ENCODE measurements around the gene STRA8. TPM values are rescaled to one million over a fixed set of nuclear protein-coding genes. Genes with fewer than 3 reads are reported as not detected.

STRA8 gene
- total RNA-seq, 2 experiments from 2014 or later = not detected

- DNase-seq (no peak), ATAC-seq (no peak)
- CTCF ChIA-PET = no interaction called here
- Mint-ChIP-seq H3K9me3 (ENCODE audit: insufficient read depth) (no peaks in the 10 kb centered on the region), H3K27me3 (ENCODE audit: low read depth) (no peaks in the 10 kb centered on the region), H3K27ac (peak overlapping the region; percentile 22), H3K4me1 (ENCODE audit: low read depth) (no peaks in the 10 kb centered on the region), H3K4me3 (no peak overlapping the region), H3K36me3 (ENCODE audit: low read depth) (peaks cover 26% of the 10 kb centered on the region)
- POLR2A ChIA-PET = no interaction called here
These were observed 39.0 kb upstream of the STRA8 start for GRCh38 chr7:135194494-135195095.

DNA sequence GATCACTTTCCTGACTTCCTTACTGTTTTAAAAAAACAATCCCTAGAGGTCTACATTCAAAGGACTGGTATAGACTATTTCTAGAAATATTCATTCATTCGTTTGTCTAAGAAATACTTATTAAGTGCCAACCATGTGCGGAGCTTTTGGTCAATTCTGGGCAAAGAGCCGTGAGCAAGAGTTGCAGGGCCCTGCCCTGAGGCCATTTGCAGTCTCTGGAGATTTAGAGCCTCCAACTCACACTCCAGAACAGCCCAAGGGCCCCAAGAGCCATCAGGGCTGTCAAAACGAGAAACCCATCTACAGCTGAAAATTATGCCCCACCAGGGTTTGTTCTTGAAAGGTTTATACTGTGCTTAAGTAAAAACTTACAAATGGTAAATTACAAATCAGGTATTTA, 38.5 kb upstream of the STRA8 start:
- H3K4me1 Mint-ChIP-seq (ENCODE audit: low read depth) = no peaks in the 10 kb centered on the region
- POLR2A ChIA-PET = no interaction called here
- no peak for DNase-seq

GRCh38 chr7:135195968-135196629, 37.5 kb upstream of the STRA8 start:
- Mint-ChIP-seq H3K4me3 (no peak overlapping the region), H3K4me1 (ENCODE audit: low read depth) (no peaks in the 10 kb centered on the region), H3K9me3 (ENCODE audit: insufficient read depth) (no peaks in the 10 kb centered on the region), H3K27me3 (ENCODE audit: low read depth) (no peaks in the 10 kb centered on the region), H3K36me3 (ENCODE audit: low read depth) (peaks cover 26% of the 10 kb centered on the region), H3K27ac (no peak overlapping the region)
- no peak for DNase-seq
- POLR2A ChIA-PET = no interaction called here
- CTCF ChIA-PET = no interaction called here
- ATAC-seq = no peak

More for the DNA sequence above, 38.5 kb upstream of the STRA8 start:
- no peak overlapping the region for H3K27ac Mint-ChIP-seq
- ATAC-seq = no peak
- CTCF ChIA-PET = no interaction called here
- no peaks in the 10 kb centered on the region for H3K27me3 Mint-ChIP-seq (ENCODE audit: low read depth)
- peaks cover 26% of the 10 kb centered on the region for H3K36me3 Mint-ChIP-seq (ENCODE audit: low read depth)
- H3K4me3 Mint-ChIP-seq = no peak overlapping the region
- no peaks in the 10 kb centered on the region for H3K9me3 Mint-ChIP-seq (ENCODE audit: insufficient read depth)

- Mint-ChIP-seq H3K4me1 (ENCODE audit: low read depth) (no peaks in the 10 kb centered on the region), H3K36me3 (ENCODE audit: low read depth) (peaks cover 28% of the 10 kb centered on the region), H3K27me3 (ENCODE audit: low read depth) (no peaks in the 10 kb centered on the region), H3K27ac (no peak overlapping the region), H3K4me3 (no peak overlapping the region), H3K9me3 (ENCODE audit: insufficient read depth) (no peaks in the 10 kb centered on the region)
- DNase-seq = no peak
- POLR2A ChIA-PET = no interaction called here
- CTCF ChIA-PET = no interaction called here
- no peak for ATAC-seq
These were observed 36.3 kb upstream of the STRA8 start for GRCh38 chr7:135197343-135197742.

- POLR2A ChIA-PET = no interaction called here
- DNase-seq (no peak), ATAC-seq (no peak)
- H3K27ac Mint-ChIP-seq = no peak overlapping the region
- no peaks in the 10 kb centered on the region for H3K4me1 Mint-ChIP-seq (ENCODE audit: low read depth)
- no peaks in the 10 kb centered on the region for H3K9me3 Mint-ChIP-seq (ENCODE audit: insufficient read depth)
- peaks cover 24% of the 10 kb centered on the region for H3K36me3 Mint-ChIP-seq (ENCODE audit: low read depth)
- CTCF ChIA-PET = no interaction called here
- no peaks in the 10 kb centered on the region for H3K27me3 Mint-ChIP-seq (ENCODE audit: low read depth)
- H3K4me3 Mint-ChIP-seq = no peak overlapping the region
These were observed 35.6 kb upstream of the STRA8 start for GRCh38 chr7:135197906-135198655.

GRCh38 chr7:135199439-135199838, 34.2 kb upstream of the STRA8 start:
- Mint-ChIP-seq H3K27ac (no peak overlapping the region), H3K27me3 (ENCODE audit: low read depth) (no peaks in the 10 kb centered on the region), H3K36me3 (ENCODE audit: low read depth) (peaks cover 16% of the 10 kb centered on the region), H3K9me3 (ENCODE audit: insufficient read depth) (no peaks in the 10 kb centered on the region), H3K4me3 (no peak overlapping the region), H3K4me1 (ENCODE audit: low read depth) (peaks cover 6% of the 10 kb centered on the region)
- DNase-seq (no peak), ATAC-seq (no peak)
- ChIA-PET POLR2A (no interaction called here), CTCF (no interaction called here)

DNA sequence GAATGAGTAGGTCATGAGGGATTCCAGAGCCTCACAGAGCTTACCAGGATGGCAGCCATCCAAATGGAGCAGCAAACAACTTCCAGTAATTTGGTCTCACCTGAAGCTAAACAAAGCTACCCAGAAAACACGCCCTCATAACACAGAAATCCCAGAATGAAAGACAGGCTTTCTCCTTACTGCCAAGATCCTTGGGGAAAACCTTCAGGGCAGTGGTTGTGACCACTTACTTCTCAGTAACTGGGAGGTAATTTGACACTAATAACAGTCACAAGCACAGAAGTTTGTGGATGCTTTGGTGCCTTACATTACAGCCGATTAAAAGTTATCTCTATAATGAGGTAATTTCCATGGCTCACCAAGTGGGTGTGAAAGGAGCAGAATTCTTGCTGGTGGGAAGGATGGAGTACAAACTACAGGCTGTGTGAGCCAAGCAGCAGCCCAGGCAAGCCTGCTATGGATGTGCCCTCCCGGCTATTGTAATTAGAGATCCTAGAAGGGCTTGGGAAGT, 32.8 kb upstream of the STRA8 start:
- Mint-ChIP-seq H3K27ac (no peak overlapping the region), H3K4me1 (ENCODE audit: low read depth) (peaks cover 6% of the 10 kb centered on the region), H3K36me3 (ENCODE audit: low read depth) (peaks cover 22% of the 10 kb centered on the region), H3K9me3 (ENCODE audit: insufficient read depth) (no peaks in the 10 kb centered on the region), H3K4me3 (no peak overlapping the region), H3K27me3 (ENCODE audit: low read depth) (no peaks in the 10 kb centered on the region)
- DNase-seq (no peak), ATAC-seq (no peak)
- ChIA-PET CTCF (no interaction called here), POLR2A (interaction anchor here (1.1 kb wide), 1 partner anchor 10 kb away, joined by 3 read pairs; the partner anchor contains the start of gene WDR91)

DNA sequence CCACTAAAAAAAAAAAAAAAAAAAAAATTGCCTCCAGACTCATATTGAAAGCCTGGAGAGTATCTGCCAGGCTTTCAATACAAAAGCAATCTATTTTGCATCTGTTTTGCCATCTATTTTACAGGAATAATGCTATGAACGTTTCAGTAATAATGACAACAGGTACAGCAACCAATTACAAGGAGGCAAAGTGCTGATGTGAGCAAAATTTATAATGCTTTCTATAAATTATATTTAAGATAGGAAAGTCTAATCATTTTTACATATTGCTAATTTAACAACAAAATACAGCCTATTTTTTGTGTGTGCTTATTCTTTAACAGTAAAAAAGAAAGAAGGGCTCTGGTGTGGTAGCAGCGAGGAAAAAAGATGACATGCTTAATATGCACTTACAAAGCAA, 32.3 kb upstream of the STRA8 start:
- ATAC-seq (no peak), DNase-seq (no peak)
- POLR2A ChIA-PET = interaction anchor here (1.1 kb wide), 1 partner anchor 9 kb away, joined by 3 read pairs; the partner anchor contains the start of gene WDR91
- CTCF ChIA-PET = no interaction called here
- peaks cover 6% of the 10 kb centered on the region for H3K4me1 Mint-ChIP-seq (ENCODE audit: low read depth)
- H3K27ac Mint-ChIP-seq = no peak overlapping the region
- H3K27me3 Mint-ChIP-seq (ENCODE audit: low read depth) = no peaks in the 10 kb centered on the region
- H3K36me3 Mint-ChIP-seq (ENCODE audit: low read depth) = peaks cover 23% of the 10 kb centered on the region
- no peaks in the 10 kb centered on the region for H3K9me3 Mint-ChIP-seq (ENCODE audit: insufficient read depth)
- no peak overlapping the region for H3K4me3 Mint-ChIP-seq

- ChIA-PET CTCF (no interaction called here), POLR2A (interaction anchor here (0.8 kb wide), 1 partner anchor 10 kb away, joined by 4 read pairs; no protein-coding TSS in a partner anchor)
- H3K27ac Mint-ChIP-seq = no peak overlapping the region
- DNase-seq = no peak
- H3K9me3 Mint-ChIP-seq (ENCODE audit: insufficient read depth) = no peaks in the 10 kb centered on the region
- peaks cover 18% of the 10 kb centered on the region for H3K36me3 Mint-ChIP-seq (ENCODE audit: low read depth)
- H3K4me1 Mint-ChIP-seq (ENCODE audit: low read depth) = peaks cover 13% of the 10 kb centered on the region
- no peak for ATAC-seq
- H3K4me3 Mint-ChIP-seq = no peak overlapping the region
- no peaks in the 10 kb centered on the region for H3K27me3 Mint-ChIP-seq (ENCODE audit: low read depth)
These were observed 29.3 kb upstream of the STRA8 start for GRCh38 chr7:135204341-135204749.

- CTCF ChIA-PET = no interaction called here
- H3K36me3 Mint-ChIP-seq (ENCODE audit: low read depth) = peaks cover 18% of the 10 kb centered on the region
- no peaks in the 10 kb centered on the region for H3K27me3 Mint-ChIP-seq (ENCODE audit: low read depth)
- POLR2A ChIA-PET = interaction anchor here (0.8 kb wide), 1 partner anchor 10 kb away, joined by 4 read pairs; no protein-coding TSS in a partner anchor
- H3K9me3 Mint-ChIP-seq (ENCODE audit: insufficient read depth) = no peaks in the 10 kb centered on the region
- no peak for ATAC-seq
- H3K4me1 Mint-ChIP-seq (ENCODE audit: low read depth) = peaks cover 13% of the 10 kb centered on the region
- H3K27ac Mint-ChIP-seq = no peak overlapping the region
- H3K4me3 Mint-ChIP-seq = no peak overlapping the region
- no peak for DNase-seq
These were observed 28.8 kb upstream of the STRA8 start for GRCh38 chr7:135204876-135205275.

DNA sequence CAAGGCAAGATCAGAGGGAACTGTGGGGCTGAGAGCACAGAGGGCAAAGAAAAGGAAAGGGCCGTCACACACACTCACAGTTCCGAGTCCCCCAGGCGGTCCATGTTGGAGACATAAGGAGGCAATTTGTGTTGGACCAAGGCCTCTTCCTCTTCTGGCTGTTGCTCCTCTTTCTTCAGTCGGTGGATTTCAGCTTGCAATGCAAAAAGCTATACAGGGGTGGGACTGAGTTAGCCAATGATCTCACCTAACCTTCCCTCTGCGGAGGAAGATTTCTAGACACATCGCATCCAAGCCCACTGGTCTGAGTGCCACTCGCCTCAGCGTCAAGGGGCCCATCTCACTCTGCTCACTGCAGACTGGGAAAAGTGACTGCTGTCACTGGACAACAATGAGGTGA, 27.8 kb upstream of the STRA8 start:
- ChIA-PET POLR2A (no interaction called here), CTCF (interaction anchor here (1.1 kb wide), 1 partner anchor 35 kb away, joined by 4 read pairs; no protein-coding TSS in a partner anchor)
- Mint-ChIP-seq H3K4me1 (ENCODE audit: low read depth) (peaks cover 20% of the 10 kb centered on the region), H3K9me3 (ENCODE audit: insufficient read depth) (no peaks in the 10 kb centered on the region), H3K27ac (no peak overlapping the region), H3K4me3 (no peak overlapping the region), H3K27me3 (ENCODE audit: low read depth) (no peaks in the 10 kb centered on the region), H3K36me3 (ENCODE audit: low read depth) (peaks cover 18% of the 10 kb centered on the region)
- ATAC-seq = no peak
- DNase-seq = no peak

DNA sequence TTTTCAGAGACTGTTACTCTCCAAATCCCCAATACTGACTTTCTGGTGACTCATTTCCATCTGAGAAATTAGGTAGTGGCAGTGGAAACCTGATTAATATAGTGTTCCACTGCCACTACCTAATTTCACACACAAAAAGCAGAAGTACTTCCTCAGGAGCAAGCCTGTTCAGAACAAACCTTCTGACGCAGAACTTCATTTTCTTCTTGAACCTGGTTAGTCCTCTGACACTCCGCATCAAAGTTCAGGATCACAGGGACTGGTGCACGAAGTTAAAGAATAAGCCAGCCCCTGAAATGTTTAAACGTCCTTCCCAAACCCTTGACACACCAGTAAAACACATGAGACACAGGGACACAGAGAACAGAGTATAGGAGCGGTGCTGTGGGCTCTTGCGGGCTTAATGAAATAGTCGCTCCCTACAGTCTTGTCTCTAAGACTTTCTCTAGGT, 26.7 kb upstream of the STRA8 start:
- no peak for ATAC-seq
- no peak for DNase-seq
- Mint-ChIP-seq H3K4me3 (no peak overlapping the region), H3K36me3 (ENCODE audit: low read depth) (peaks cover 13% of the 10 kb centered on the region), H3K4me1 (ENCODE audit: low read depth) (peaks cover 23% of the 10 kb centered on the region), H3K27me3 (ENCODE audit: low read depth) (no peaks in the 10 kb centered on the region), H3K9me3 (ENCODE audit: insufficient read depth) (no peaks in the 10 kb centered on the region), H3K27ac (no peak overlapping the region)
- ChIA-PET POLR2A (no interaction called here), CTCF (interaction anchor here (0.8 kb wide), 1 partner anchor 329 kb away, joined by 3 read pairs; no protein-coding TSS in a partner anchor)
